GM12801 (cell line): Measurements from ENCODE around the gene ARHGAP15.

ENCODE experiments used
- TF ChIP-seq, protein P1 (sequence below): IDR thresholded peaks from one replicate; pipeline ENCODE4 v1.5.1; 2011; ENCODE audit warnings: control low read depth; ENCODE audit not compliant: insufficient read length; ENCODE audit errors: extremely low read depth

ARHGAP15 gene

GRCh38 chr2:143524119-143524553 is 394.9 kb downstream of the ARHGAP15 start:
- TF ChIP-seq, protein P1, sequence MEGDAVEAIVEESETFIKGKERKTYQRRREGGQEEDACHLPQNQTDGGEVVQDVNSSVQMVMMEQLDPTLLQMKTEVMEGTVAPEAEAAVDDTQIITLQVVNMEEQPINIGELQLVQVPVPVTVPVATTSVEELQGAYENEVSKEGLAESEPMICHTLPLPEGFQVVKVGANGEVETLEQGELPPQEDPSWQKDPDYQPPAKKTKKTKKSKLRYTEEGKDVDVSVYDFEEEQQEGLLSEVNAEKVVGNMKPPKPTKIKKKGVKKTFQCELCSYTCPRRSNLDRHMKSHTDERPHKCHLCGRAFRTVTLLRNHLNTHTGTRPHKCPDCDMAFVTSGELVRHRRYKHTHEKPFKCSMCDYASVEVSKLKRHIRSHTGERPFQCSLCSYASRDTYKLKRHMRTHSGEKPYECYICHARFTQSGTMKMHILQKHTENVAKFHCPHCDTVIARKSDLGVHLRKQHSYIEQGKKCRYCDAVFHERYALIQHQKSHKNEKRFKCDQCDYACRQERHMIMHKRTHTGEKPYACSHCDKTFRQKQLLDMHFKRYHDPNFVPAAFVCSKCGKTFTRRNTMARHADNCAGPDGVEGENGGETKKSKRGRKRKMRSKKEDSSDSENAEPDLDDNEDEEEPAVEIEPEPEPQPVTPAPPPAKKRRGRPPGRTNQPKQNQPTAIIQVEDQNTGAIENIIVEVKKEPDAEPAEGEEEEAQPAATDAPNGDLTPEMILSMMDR = no peak

DNA sequence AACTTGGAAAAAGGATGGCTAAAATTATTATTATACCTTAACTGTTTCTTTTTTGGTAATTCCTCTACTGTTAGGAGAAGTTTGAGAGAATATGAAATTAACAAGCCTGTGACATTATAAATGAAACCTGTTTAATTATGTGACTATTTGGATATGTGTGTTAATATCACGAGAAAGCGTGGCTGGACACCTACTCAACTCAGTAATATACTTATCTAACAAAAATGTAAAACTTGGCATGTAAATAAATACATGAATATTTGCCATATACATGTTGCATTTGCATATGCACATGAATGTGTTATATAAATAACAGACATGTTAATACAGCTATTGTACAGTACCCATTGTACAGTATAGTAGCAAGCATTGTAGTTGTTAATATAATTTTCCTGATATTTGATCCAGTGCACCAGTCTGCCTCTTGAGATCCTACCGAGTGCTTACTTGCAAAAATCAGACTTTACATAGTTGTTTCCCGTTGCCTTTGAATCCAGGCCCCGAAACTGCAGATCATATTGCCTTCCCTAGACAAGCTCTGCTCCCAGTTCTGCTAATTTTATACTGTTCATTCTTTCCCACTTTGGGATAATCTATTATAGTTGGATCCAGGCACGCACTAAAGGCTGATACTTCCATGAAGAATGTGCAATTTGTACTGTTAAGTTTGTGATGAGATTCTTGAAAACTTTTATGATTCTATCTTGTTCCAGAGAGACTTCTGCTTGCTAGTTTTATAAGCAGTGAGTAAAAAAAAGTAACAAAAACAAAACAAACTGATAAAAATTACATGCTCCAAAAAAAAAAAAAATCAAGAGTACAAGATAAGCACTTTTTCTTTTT is 395.6 kb downstream of the ARHGAP15 start:
- TF ChIP-seq, protein P1 = no peak

DNA sequence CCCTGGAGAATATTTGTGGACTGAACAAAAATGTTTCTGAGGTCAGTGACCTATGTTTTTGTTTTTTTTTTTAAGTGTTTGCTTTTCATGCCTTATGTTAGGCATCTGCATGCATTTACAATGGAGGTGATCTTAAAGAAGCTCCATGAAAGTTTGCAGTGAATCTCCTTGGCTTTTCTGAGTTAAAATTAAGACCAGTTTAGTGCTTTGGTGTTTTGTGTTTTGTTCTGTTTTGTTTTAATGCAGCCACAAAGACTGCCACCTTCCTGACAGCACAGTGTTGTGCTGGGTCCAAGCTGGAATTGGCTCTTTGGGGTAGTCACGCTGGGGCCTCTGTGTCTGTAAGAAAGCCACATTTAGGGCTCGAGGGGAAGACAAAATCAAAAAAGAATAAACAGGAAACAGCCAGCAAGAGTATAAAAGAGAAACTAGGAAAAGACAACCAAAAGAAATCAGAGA is 396.2 kb downstream of the ARHGAP15 start:
- TF ChIP-seq, protein P1 = no peak

GRCh38 chr2:143526498-143526897 is 397.3 kb downstream of the ARHGAP15 start:
- TF ChIP-seq, protein P1 = no peak

DNA sequence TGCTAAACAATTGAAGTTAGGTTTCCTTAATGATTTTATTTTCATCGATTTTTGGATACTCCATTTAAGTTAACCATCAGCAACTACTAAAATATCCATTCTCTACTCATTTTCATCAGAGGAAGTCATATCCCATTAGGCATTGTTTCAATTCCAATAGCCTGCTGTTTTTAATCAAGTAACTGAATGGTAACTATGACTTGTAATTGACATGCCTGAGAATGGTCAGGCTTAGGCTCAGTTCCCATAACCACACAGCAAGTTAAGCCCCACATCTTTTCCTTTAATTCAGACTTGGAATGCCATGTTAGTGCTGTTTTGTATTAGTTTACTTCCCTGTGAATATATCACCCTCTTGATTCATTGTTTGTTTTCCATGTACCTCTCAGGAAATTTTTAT is 398.8 kb downstream of the ARHGAP15 start:
- TF ChIP-seq, protein P1 = no peak

DNA sequence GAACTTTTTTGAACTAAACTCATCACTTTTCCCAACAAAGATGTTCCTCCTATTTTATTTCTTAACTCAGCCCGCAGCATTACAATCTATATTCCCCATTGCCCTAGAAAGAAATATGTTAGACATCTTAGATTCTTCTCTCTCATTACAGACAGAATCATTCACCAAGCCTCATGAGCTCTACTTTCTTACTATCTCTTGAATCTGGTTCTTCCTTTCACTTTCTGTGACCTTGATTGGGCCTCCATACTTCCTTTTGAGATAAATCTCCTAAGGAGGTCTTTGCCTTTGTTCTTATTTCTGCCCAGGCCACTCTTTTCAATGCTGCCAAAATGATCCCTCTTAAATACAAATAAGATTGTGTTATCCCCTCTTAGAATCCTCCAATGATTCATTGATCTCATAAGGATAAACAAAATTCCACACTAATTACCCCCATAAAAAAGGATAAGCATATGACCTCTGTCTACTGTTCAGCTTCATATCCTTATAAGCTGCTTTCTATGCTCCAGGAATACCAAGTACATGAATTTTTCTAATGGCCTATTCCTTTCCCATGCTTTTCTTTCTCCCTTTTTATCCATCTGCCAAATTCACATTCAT is 400.0 kb downstream of the ARHGAP15 start:
- TF ChIP-seq, protein P1 = no peak

DNA sequence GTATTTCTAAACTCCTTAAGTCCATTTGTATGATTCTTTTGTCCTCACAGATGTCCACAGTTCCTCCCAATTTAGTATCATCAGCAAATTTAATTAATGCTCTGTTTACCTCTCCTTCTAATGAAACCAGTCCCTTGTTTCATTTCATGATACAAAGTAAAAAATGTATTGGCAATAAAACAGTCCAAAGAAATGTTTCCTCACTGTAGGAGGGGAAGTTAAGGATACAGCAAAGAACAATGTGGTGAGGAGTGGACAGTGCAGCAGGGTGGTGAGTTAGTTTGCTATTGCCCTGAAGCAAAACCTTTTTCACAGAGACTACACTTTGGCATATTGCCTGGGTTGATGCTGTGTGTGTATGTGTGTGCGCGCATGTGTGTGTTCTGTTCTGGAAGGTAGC is 401.5 kb downstream of the ARHGAP15 start:
- TF ChIP-seq, protein P1 = no peak
